Amniotic stem cell (primary cell): ENCODE results near the gene SLCO3A1.
"Not testable (repeated sequence)": the region's sequence is repeated elsewhere in the genome, so short reads cannot be mapped to it uniquely, and the experiment has no call there.

Experiments used
- DNase-seq: peaks from one replicate; lab custom pipeline; 2025; lab: John Stamatoyannopoulos, UW

The SLCO3A1 gene

DNA sequence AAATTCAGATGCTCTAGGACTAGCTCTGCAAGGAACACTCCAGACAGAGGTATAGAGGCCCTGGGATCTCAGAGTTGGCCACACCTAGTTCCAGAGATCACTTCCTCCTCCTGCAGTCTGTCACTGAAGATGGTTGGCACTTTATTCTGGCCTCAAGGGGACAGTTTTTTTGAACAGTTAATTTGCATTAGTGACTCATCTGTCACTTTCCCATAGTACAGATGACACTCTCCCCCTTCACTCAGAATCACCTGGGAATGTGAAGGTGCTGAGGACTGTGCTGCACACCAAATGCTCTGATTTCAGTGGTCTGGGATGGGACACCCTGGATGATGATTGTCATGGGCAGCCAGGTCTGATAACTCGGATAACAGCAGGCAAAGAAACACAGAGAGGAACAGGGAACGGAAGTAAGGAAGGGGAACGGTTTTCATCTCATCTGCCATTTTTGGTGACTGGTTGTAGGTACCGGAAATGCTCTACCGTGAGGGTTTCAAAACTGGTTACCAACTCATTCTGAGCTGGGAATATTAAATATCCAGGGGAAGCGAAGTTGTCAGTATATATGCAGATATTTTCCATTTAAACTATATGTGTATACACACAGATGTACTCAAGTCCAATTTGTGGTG lies 307.6 kb downstream of the SLCO3A1 start:
- no peak for DNase-seq

- no peak for DNase-seq
Observed at GRCh38 chr15:92162657-92163056, 309.1 kb downstream of the SLCO3A1 start.

DNA sequence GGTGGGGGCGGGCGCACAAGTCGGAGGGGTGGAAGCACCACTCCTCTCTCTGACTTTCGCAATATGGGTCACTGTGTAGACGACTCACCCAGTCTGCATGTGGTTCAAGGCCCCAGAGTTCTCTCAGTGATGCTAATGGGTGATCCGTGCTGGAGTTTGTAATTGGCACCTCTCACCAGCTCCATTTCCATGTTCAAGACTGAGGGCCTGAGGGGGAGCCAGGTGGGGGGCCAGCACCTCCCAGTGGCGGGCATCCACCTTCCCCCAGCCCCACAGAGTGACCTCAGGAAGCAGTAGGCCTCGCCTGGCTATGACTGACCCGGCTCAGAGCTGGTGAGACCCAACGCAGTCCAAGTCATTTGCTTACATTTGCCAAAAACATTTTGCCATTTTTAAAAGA lies 310.1 kb downstream of the SLCO3A1 start:
- no peak for DNase-seq

DNA sequence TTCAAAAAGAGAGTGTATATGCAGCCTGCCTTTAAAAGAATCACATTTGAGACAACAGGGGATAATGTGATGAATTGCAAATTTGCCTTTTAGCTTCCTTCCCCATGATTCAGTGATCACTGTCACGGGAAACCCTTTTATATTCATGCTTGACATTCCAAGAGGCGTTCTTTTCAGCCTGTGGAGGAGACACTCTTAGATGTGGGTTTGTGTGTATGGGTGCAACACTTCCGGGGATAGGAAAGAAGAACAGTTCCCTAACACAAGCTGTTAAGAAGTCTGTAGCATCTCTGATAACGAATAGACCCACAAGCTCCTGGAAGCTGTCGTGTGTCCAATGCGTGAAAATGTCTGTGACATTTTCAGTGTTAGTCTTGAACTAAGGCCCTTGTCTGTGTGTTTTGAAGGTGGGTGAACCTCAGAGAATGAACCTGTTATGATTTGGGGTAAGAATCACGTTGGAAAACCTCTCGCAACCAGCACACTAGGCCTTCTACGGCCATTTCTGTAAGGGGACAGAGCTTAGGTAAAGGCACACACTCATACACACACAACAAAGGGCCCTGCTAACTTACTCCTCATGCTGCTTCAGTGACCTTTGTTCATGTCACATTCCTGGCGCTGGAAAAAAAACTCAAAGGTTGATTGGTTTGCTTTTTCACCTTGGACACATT lies 311.0 kb downstream of the SLCO3A1 start:
- no peak for DNase-seq

DNA sequence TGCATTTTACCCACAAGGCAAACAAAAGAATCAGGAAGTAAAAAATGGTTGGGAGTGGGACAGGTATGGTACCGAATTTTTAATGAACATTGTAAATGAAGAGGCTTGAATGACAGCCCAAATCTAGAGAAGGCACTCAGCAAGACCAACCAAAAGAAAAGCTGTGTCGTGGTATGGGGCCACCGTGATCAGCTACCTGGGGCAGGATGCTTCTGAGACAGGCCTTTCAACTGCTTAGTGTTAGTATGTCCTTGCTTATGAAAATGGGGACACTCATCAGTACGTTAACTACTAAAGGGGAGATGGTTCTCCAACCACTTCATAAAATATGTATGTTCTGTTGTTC lies 311.5 kb downstream of the SLCO3A1 start:
- DNase-seq: no peak

DNA sequence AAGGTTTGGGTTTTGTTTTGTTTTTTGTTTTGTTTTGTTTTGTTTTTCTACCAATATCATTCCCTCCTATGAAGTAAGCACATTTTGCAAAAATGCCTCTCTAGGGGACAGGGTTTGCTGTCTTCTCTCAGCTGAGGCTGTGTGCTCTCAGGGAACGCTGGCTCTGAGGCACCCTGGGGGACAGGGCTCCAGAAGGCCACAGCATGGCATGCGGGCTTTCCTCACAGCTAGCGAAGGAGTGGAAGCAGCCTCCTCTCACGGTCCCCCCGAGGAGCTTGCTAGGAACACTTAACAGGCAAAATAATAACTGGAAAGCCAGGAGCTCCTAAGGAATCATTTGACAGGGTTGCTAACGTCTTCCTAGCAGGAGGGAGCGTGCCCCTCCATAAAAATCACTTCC lies 312.5 kb downstream of the SLCO3A1 start:
- DNase-seq: no peak

GRCh38 chr15:92166751-92167405 lies 313.4 kb downstream of the SLCO3A1 start:
- DNase-seq: no peak

DNA sequence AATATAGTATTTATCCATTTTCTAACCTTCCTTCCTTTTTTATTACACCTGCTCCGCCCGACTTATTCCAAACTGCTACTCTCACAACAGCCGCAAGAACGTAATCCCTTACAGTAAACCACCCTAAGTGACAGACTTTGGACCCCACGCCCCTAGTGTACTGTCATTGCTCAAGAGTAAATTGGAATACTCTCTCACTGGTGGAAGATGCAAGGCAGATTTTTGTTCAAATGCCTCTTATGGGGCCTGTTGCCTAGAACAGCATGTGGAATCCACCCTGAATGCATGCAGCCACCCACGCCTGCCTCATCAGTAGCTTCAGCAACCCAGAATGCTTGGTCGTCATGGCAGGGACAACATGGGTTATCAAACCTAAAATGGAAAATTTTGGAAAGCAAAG lies 313.9 kb downstream of the SLCO3A1 start:
- no peak for DNase-seq

- no peak for DNase-seq
Observed at GRCh38 chr15:92168066-92168683, 314.7 kb downstream of the SLCO3A1 start.

DNA sequence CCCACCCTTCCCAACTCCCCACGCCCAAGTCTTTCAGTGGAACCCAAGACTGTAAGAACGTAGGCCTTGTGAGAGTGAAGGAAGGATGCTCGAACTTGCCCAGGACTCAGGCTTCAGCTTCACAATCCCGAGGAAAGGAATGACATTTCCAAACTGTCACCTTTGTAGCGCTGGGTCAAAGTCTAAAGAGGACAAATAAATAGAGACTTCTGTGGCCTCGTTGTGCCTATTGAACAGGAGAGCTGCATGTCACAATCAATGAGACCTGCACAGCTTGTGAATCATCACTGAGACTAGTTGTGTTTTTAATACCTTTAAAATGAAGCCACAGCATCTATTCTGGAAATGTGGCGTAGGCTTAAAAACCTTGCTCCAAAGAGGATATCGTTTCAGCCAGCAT lies 317.4 kb downstream of the SLCO3A1 start:
- DNase-seq: no peak

DNA sequence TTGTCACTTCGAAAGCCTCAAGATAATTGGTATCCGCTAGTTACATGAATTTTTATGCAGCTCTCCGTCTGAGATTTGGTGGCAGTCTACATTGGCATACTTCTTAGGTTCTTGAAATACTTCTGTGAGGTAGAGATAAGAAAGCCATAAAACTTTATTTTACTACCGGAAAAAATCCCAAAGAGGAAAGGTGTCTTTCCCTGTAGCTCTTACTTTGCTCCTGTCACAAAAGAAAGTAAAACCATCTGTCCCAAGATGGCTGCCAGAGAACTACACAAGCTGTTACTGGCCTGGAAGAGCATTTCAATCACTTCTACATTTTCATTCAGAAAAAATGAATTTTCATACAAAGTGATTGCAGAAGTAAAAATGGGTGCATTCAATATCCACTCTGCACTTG lies 325.4 kb downstream of the SLCO3A1 start:
- DNase-seq: no peak

- no peak for DNase-seq
Observed at GRCh38 chr15:92184142-92184541, 330.6 kb downstream of the SLCO3A1 start.

GRCh38 chr15:92184679-92185230 lies 331.2 kb downstream of the SLCO3A1 start:
- no peak for DNase-seq

DNA sequence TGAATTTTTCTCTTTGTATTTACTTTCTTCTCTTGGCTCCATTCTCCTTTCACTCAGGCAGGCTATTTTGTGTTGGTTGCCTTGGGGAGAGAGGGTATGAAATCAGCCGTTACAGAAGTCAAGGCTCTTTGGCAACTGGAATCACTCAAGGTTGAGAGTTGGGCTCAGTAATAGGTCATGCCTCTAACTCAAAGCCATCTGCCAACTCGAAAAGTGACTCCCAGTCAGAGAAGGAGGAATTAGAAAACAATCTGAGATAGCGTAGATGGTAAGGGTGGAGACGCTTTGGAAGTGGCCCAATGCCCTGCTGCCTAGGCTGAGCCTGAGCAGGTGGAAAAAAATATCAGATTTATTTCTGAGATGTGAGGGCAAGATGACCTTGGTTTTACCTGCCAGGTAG lies 334.5 kb downstream of the SLCO3A1 start:
- DNase-seq: no peak

DNA sequence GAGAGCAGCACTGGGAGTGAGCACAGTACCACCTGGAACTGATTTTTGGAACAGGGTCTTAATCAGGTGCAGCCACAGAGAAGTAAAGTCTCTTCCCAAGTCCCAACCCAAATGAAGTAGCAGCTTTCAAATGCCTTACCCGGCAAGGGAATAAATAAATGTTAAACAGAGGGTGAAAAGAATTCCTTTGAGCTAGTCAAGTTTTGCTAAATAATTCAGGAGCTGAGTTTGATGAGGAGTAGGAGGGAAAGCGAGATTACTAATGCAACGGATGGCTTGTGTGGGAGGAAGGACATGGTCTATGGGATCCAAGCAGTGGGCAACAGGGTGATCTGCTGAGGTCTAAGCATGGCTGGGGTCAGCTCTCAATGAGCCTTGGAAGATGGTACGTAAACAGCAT lies 335.7 kb downstream of the SLCO3A1 start:
- DNase-seq: no peak

GRCh38 chr15:92195241-92195640 lies 341.7 kb downstream of the SLCO3A1 start:
- no peak for DNase-seq

DNA sequence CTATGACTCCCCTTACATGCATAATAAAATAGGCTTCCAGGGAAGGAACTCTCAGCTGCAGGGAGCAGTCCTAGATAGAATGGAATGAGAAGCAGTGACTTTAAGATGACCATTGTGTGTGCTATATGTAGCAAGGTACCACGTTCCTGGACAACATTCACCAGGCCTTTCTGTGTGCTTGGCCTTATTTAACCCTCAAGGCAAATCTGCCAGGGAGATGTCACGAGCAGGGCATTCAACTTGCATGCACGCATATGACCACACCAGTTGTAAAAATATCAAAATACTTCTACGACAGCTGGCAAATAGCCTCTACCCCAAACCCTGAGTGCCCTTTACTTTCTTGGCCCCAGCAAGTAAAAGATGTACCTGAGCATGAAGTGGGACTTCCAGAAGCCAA lies 342.8 kb downstream of the SLCO3A1 start:
- DNase-seq: no peak

GRCh38 chr15:92197746-92198145 lies 344.2 kb downstream of the SLCO3A1 start:
- no peak for DNase-seq

DNA sequence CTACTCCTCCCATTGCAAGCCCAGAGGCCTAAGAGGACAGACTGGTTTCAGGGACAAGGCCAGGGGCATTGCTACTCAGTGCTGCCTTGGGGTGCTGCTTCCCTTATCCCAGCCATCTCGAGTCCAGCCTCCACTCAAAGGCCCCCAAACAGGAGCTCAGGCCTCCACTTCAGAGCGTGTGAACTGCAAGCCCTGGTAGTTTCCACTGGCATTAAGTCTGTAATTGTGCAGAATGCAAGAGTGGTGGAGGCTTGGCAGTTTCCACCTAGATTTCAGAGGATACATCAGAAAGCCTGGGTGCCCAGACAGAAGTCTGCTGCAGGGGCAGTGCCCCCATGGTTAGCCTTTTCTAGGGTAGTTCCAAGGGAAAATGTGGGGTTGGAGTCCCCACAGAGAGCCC lies 347.4 kb downstream of the SLCO3A1 start:
- no peak for DNase-seq

GRCh38 chr15:92205255-92205739 lies 351.8 kb downstream of the SLCO3A1 start:
- DNase-seq: no peak

DNA sequence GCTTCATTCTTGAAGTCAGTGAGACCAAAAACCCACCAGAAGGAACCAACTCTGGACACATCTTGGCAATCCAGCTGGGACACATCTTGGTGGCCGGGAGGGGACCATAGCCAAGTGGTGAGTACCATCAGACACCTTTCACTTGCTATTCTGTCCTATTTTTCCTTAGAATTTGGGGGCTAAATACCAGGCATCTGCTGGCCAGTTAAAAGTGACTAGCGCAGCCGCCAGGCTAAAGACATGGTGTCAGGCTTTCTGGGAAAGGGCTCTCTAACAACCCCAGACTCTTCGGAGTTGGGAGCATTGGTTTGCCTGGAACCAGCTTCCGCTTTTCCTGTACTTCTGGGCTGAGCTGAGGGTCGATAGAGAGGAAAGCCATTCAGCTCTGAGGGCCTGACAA lies 354.1 kb downstream of the SLCO3A1 start:
- not testable (repeated sequence) for DNase-seq
